ENCODE measurements around the gene NFATC1.
A peak's percentile ranks its signal among the peaks of the same experiment; 100 is the strongest.

NFATC1 gene

GRCh38 chr18:79525556-79526467 lies 130.1 kb downstream of the NFATC1 start:
- DNase-seq: peak; percentile 60

GRCh38 chr18:79526468-79527460 lies 131.0 kb downstream of the NFATC1 start:
- DNase-seq: no peak

- DNase-seq: no peak
Measured at GRCh38 chr18:79527656-79528315, 132.1 kb downstream of the NFATC1 start.

GRCh38 chr18:79528316-79528695 lies 132.6 kb downstream of the NFATC1 start:
- no peak for DNase-seq

GRCh38 chr18:79528846-79529245 lies 133.1 kb downstream of the NFATC1 start:
- DNase-seq: no peak

- no peak for DNase-seq
Measured at GRCh38 chr18:79529296-79529695, 133.6 kb downstream of the NFATC1 start.

- DNase-seq: no peak
Measured at GRCh38 chr18:79529991-79530390, 134.3 kb downstream of the NFATC1 start.

GRCh38 chr18:79530821-79531220 lies 135.1 kb downstream of the NFATC1 start:
- DNase-seq: no peak

GRCh38 chr18:79531386-79531785 lies 135.7 kb downstream of the NFATC1 start:
- no peak for DNase-seq

GRCh38 chr18:79531926-79532312 lies 136.2 kb downstream of the NFATC1 start:
- no peak for DNase-seq

GRCh38 chr18:79532313-79533007 lies 136.7 kb downstream of the NFATC1 start:
- DNase-seq: no peak

- DNase-seq: no peak
Measured at GRCh38 chr18:79533146-79533545, 137.4 kb downstream of the NFATC1 start.

GRCh38 chr18:79533591-79533990 lies 137.9 kb downstream of the NFATC1 start:
- no peak for DNase-seq

- DNase-seq: no peak
Measured at GRCh38 chr18:79534356-79534755, 138.6 kb downstream of the NFATC1 start.

- no peak for DNase-seq
Measured at GRCh38 chr18:79537758-79538157, 142.0 kb downstream of the NFATC1 start.

- DNase-seq: no peak
Measured at GRCh38 chr18:79538635-79539034, 142.9 kb downstream of the NFATC1 start.

GRCh38 chr18:79540161-79540903 lies 144.6 kb downstream of the NFATC1 start:
- no peak for DNase-seq

- no peak for DNase-seq
Measured at GRCh38 chr18:79540904-79541282, 145.2 kb downstream of the NFATC1 start.

GRCh38 chr18:79542213-79542612 lies 146.5 kb downstream of the NFATC1 start:
- no peak for DNase-seq

- no peak for DNase-seq
Measured at GRCh38 chr18:79542876-79543750, 147.4 kb downstream of the NFATC1 start.
